ENCODE data around the gene NAA35. TPM values are rescaled to one million over a fixed set of nuclear protein-coding genes. Genes with fewer than 3 reads are reported as not detected.

Gene NAA35
- polyA plus RNA-seq (2013, experiment 1 of 2): 18.4 TPM
- 18.6 TPM for polyA plus RNA-seq (2013, experiment 2 of 2)

DNA sequence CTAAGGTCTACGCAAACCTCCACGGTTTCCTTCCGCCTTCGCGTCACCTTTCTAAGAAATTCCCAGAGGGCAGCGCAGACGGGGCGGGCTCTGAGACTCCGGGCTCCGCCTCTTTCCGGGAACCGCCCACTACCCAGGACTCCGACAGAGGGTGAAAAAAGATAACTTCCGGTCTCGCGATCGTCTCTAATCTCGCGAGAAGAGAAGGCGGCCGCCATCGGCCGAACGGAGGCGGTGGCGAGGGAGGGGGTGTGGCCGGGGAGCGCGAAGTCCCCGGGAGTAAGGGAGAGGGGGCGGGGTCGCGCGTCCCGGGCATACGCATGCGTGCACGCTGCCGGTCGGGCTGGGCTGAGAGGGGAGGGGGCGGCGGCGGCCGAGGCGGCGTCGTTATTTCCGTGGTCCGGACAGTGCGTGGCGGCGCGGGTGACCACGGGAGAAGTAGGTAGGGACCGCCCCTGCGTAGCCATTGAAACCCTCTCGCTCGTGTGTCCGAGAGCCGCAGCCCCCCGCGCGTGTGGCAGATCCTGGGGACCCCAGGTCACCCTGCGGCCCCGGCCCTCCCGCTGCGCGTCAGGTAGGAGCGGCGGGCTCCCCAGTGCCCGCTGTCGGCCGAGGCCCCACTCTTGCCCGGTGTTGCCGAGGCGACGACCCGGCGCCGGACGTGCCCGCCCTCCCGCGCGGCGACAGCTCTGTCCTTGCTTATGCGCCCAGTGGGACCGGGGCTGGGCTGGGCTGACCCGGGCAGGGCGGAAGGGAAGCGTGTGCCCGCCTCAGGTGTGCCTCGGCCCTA, at the start of gene NAA35:
Gene NAA35 (plus strand): TSS at position 315 of the 790 bp plus-strand sequence. CDS start 1,014 bp downstream, outside the sequence.
- Histone ChIP-seq H3K4me1 (ENCODE audit: control insufficient read depth, insufficient read depth, low read depth, low read length) (no peaks in the 10 kb centered on the region), H3K79me1 (replicated peaks; ENCODE audit: low read length, poor library complexity, severe bottlenecking) (peaks cover 3% of the 10 kb centered on the region), H2BK5ac (ENCODE audit: low read depth, low read length, poor library complexity, severe bottlenecking) (peak within 1 kb of the TSS; percentile 74), H3K4me2 (ENCODE audit: low read length, poor library complexity, severe bottlenecking) (peak within 1 kb of the TSS; percentile 57), H4K91ac (ENCODE audit: low read length) (peak within 1 kb of the TSS; percentile 97), H2BK15ac (ENCODE audit: low read depth, poor library complexity, severe bottlenecking) (peak within 1 kb of the TSS; percentile 97), H2BK12ac (ENCODE audit: low read length in 2 of 2) (peak within 1 kb of the TSS in 1 of 2 experiments; percentile 77), H3K4ac (ENCODE audit: low read depth in 1 of 2, low read length in 2 of 2) (peak within 1 kb of the TSS; percentile 84 to 95), H3K9ac (ENCODE audit: low read length) (peak within 1 kb of the TSS; percentile 94), H2BK120ac (ENCODE audit: low read depth, low read length) (no peak within 1 kb of the TSS), H3K4me3 (ENCODE audit: insufficient read depth in 1 of 2, low read depth in 1 of 2, low read length in 2 of 2) (peak within 1 kb of the TSS; percentile 94 to 100), H3K36me3 (ENCODE audit: control insufficient read depth in 1 of 2, insufficient read depth in 2 of 2, low read depth in 1 of 2, low read length in 2 of 2) (peaks cover 0 to 29% of the 10 kb centered on the region in 2 experiments), H3K18ac (ENCODE audit: low read depth in 1 of 2, low read length in 2 of 2) (peak within 1 kb of the TSS; percentile 84 to 96), H3K9me3 (ENCODE audit: control insufficient read depth, low read length) (no peaks in the 10 kb centered on the region), H3K14ac (ENCODE audit: low read length in 2 of 2) (peak within 1 kb of the TSS in 1 of 2 experiments; percentile 37), H2AK5ac (ENCODE audit: low read length, severe bottlenecking) (peak within 1 kb of the TSS; percentile 23), H4K8ac (ENCODE audit: low read length) (peak within 1 kb of the TSS; percentile 98), H3K27ac (ENCODE audit: low read length, poor library complexity, severe bottlenecking) (peak within 1 kb of the TSS; percentile 90), H2AFZ (ENCODE audit: low read depth, low read length) (peak within 1 kb of the TSS; percentile 83), H3K27me3 (ENCODE audit: control insufficient read depth in 1 of 2, insufficient read depth in 1 of 2, low read length in 2 of 2) (no peaks in the 10 kb centered on the region), H3K23ac (ENCODE audit: low read length in 2 of 2) (peak within 1 kb of the TSS; percentile 27 to 98)
- WGBS: under 1% methylated on average over 72 of the region's 93 CpGs
- peak; percentile 99 for DNase-seq

DNA sequence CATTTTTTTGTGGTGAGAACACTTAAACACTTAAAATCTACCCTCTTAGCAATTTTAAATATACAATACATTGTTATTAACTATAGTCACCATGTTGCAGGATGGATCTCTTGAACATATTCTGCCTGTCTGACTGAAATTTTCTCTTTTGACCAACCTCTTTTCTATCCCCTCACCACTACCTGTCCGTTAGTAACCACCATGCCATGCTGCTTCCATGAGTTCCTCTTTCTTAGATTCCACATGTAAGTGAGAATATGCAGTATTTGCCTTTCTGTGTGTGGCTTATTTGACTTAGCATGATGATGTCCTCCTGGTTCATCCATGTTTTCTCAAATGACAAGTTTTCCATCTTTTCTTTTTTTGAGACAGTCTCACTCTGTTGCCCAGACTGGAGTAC, 48.5 kb upstream of the NAA35 start:
- Histone ChIP-seq H2AFZ (ENCODE audit: low read depth, low read length) (no peak overlapping the region), H2BK5ac (ENCODE audit: low read depth, low read length, poor library complexity, severe bottlenecking) (no peak overlapping the region), H3K9ac (ENCODE audit: low read length) (no peak overlapping the region), H2BK15ac (ENCODE audit: low read depth, poor library complexity, severe bottlenecking) (no peak overlapping the region), H3K4me2 (ENCODE audit: low read length, poor library complexity, severe bottlenecking) (no peak overlapping the region), H3K4ac (ENCODE audit: low read depth in 1 of 2, low read length in 2 of 2) (no peak overlapping the region), H4K91ac (ENCODE audit: low read length) (no peak overlapping the region), H3K18ac (ENCODE audit: low read depth in 1 of 2, low read length in 2 of 2) (no peak overlapping the region), H2BK12ac (ENCODE audit: low read length in 2 of 2) (no peak overlapping the region), H4K8ac (ENCODE audit: low read length) (no peak overlapping the region), H3K4me3 (ENCODE audit: insufficient read depth in 1 of 2, low read depth in 1 of 2, low read length in 2 of 2) (no peak overlapping the region), H2AK5ac (ENCODE audit: low read length, severe bottlenecking) (no peak overlapping the region), H3K23ac (ENCODE audit: low read length in 2 of 2) (no peak overlapping the region), H3K14ac (ENCODE audit: low read length in 2 of 2) (no peak overlapping the region), H2BK120ac (ENCODE audit: low read depth, low read length) (no peak overlapping the region), H3K9me3 (ENCODE audit: control insufficient read depth, low read length) (no peaks in the 10 kb centered on the region), H3K27ac (ENCODE audit: low read length, poor library complexity, severe bottlenecking) (no peak overlapping the region), H3K36me3 (ENCODE audit: control insufficient read depth in 1 of 2, insufficient read depth in 2 of 2, low read depth in 1 of 2, low read length in 2 of 2) (no peaks in the 10 kb centered on the region), H3K27me3 (ENCODE audit: control insufficient read depth in 1 of 2, insufficient read depth in 1 of 2, low read length in 2 of 2) (no peaks in the 10 kb centered on the region), H3K79me1 (replicated peaks; ENCODE audit: low read length, poor library complexity, severe bottlenecking) (no peaks in the 10 kb centered on the region), H3K4me1 (ENCODE audit: control insufficient read depth, insufficient read depth, low read depth, low read length) (no peaks in the 10 kb centered on the region)
- WGBS: no CpG with 5 or more reads among the region's 1 CpG
- no peak for DNase-seq

DNA sequence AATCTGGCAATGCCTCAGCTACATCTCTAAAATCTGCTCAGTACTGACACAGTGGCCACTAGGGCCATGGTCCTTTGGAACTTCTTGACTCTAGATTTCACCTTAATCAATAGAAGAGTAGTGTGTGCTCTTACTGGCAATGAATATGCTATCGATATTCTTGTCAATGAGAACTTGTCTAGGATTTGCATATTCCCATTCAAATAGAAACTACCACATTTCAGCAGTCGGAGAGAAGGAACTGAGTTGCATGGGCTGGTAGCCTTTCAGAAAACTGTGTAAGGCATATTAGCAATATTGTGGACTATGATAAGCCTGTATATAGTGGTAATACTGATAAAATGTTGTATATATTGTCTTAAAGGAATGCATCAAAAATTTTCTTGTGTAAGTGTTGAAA, 45.3 kb upstream of the NAA35 start:
- Histone ChIP-seq H3K27me3 (ENCODE audit: control insufficient read depth in 1 of 2, insufficient read depth in 1 of 2, low read length in 2 of 2) (no peaks in the 10 kb centered on the region), H3K4me2 (ENCODE audit: low read length, poor library complexity, severe bottlenecking) (no peak overlapping the region), H2BK120ac (ENCODE audit: low read depth, low read length) (no peak overlapping the region), H3K9me3 (ENCODE audit: control insufficient read depth, low read length) (no peaks in the 10 kb centered on the region), H4K8ac (ENCODE audit: low read length) (no peak overlapping the region), H3K4me3 (ENCODE audit: insufficient read depth in 1 of 2, low read depth in 1 of 2, low read length in 2 of 2) (no peak overlapping the region), H2BK15ac (ENCODE audit: low read depth, poor library complexity, severe bottlenecking) (no peak overlapping the region), H2BK12ac (ENCODE audit: low read length in 2 of 2) (no peak overlapping the region), H3K23ac (ENCODE audit: low read length in 2 of 2) (no peak overlapping the region), H4K91ac (ENCODE audit: low read length) (no peak overlapping the region), H3K9ac (ENCODE audit: low read length) (no peak overlapping the region), H3K4ac (ENCODE audit: low read depth in 1 of 2, low read length in 2 of 2) (no peak overlapping the region), H3K27ac (ENCODE audit: low read length, poor library complexity, severe bottlenecking) (no peak overlapping the region), H2AK5ac (ENCODE audit: low read length, severe bottlenecking) (no peak overlapping the region), H2AFZ (ENCODE audit: low read depth, low read length) (no peak overlapping the region), H3K18ac (ENCODE audit: low read depth in 1 of 2, low read length in 2 of 2) (no peak overlapping the region), H3K79me1 (replicated peaks; ENCODE audit: low read length, poor library complexity, severe bottlenecking) (no peaks in the 10 kb centered on the region), H3K36me3 (ENCODE audit: control insufficient read depth in 1 of 2, insufficient read depth in 2 of 2, low read depth in 1 of 2, low read length in 2 of 2) (no peaks in the 10 kb centered on the region), H2BK5ac (ENCODE audit: low read depth, low read length, poor library complexity, severe bottlenecking) (no peak overlapping the region), H3K4me1 (ENCODE audit: control insufficient read depth, insufficient read depth, low read depth, low read length) (no peaks in the 10 kb centered on the region), H3K14ac (ENCODE audit: low read length in 2 of 2) (no peak overlapping the region)
- WGBS: 82% methylated on average over 1 of the region's 2 CpGs
- no peak for DNase-seq

DNA sequence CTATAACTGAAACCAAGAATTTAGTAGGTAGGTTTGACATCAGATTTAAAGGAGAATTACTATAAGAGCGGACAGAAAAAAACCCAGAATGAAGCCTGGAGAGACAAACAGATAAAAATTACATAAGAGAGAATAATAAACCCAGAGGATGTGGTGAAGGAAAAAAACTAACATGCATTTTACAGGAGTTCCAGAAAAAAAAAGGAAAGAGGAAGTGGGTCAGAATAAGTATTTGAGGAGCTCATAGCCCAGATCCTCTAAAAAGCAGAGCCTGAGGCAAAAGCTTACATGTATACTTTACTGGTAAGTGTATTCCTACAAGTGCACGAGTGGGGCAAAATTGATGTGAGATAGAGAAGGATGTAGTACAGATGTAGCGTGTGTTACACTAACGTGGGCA, 43.1 kb upstream of the NAA35 start:
- DNase-seq: no peak
- no peak overlapping the region for H2AFZ ChIP-seq (ENCODE audit: low read depth, low read length)
- H3K27ac ChIP-seq (ENCODE audit: low read length, poor library complexity, severe bottlenecking): no peak overlapping the region
- no peak overlapping the region for H3K4ac ChIP-seq (ENCODE audit: low read depth in 1 of 2, low read length in 2 of 2)
- no peaks in the 10 kb centered on the region for H3K9me3 ChIP-seq (ENCODE audit: control insufficient read depth, low read length)
- no peak overlapping the region for H2BK5ac ChIP-seq (ENCODE audit: low read depth, low read length, poor library complexity, severe bottlenecking)
- H2BK12ac ChIP-seq (ENCODE audit: low read length in 2 of 2): no peak overlapping the region
- H2BK120ac ChIP-seq (ENCODE audit: low read depth, low read length): no peak overlapping the region
- no peak overlapping the region for H4K91ac ChIP-seq (ENCODE audit: low read length)
- 92% methylated on average over 2 of the region's 4 CpGs for WGBS
- H3K27me3 ChIP-seq (ENCODE audit: control insufficient read depth in 1 of 2, insufficient read depth in 1 of 2, low read length in 2 of 2): no peaks in the 10 kb centered on the region
- H3K18ac ChIP-seq (ENCODE audit: low read depth in 1 of 2, low read length in 2 of 2): no peak overlapping the region
- H3K9ac ChIP-seq (ENCODE audit: low read length): no peak overlapping the region
- H3K4me1 ChIP-seq (ENCODE audit: control insufficient read depth, insufficient read depth, low read depth, low read length): no peaks in the 10 kb centered on the region
- H3K4me2 ChIP-seq (ENCODE audit: low read length, poor library complexity, severe bottlenecking): no peak overlapping the region
- no peak overlapping the region for H3K23ac ChIP-seq (ENCODE audit: low read length in 2 of 2)
- no peak overlapping the region for H4K8ac ChIP-seq (ENCODE audit: low read length)
- H3K79me1 ChIP-seq (replicated peaks; ENCODE audit: low read length, poor library complexity, severe bottlenecking): no peaks in the 10 kb centered on the region
- H3K36me3 ChIP-seq (ENCODE audit: control insufficient read depth in 1 of 2, insufficient read depth in 2 of 2, low read depth in 1 of 2, low read length in 2 of 2): no peaks in the 10 kb centered on the region
- H2BK15ac ChIP-seq (ENCODE audit: low read depth, poor library complexity, severe bottlenecking): no peak overlapping the region
- H3K14ac ChIP-seq (ENCODE audit: low read length in 2 of 2): no peak overlapping the region
- H3K4me3 ChIP-seq (ENCODE audit: insufficient read depth in 1 of 2, low read depth in 1 of 2, low read length in 2 of 2): no peak overlapping the region
- no peak overlapping the region for H2AK5ac ChIP-seq (ENCODE audit: low read length, severe bottlenecking)
